HG03060 (cell line): ENCODE results near the gene CFAP68.
A peak's percentile ranks its signal among the peaks of the same experiment; 100 is the strongest.
"Not testable (repeated sequence)": the region's sequence is repeated elsewhere in the genome, so short reads cannot be mapped to it uniquely, and the experiment has no call there.

Experiments
- ATAC-seq: cut with Tn5 transposase; IDR thresholded peaks from one replicate; pipeline ENCODE4 v1.9.1; 2021; ENCODE audit warnings: low read depth, moderate number of reproducible peaks; ENCODE audit not compliant: unreplicated experiment

CFAP68 gene

GRCh38 chr11:111870113-111870512, 9.2 kb upstream of the CFAP68 start:
- no peak for ATAC-seq

DNA sequence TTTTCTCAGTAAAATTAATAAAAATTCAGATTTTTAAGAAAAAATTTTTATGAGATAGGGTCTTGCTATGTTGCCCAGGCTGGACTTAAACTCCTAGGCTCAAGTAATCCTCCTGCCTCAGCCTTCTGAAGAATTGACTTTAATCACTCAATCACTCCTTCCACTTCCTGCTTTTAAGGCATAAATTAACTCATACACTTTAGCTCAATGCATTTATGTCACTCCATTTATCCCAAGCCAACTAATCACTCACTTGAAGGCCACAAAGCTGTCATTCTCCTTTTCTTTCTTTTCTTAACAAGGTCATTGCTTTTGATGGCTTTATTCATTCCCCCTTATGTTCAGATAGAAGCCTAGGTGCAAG, 8.8 kb upstream of the CFAP68 start:
- no peak for ATAC-seq

DNA sequence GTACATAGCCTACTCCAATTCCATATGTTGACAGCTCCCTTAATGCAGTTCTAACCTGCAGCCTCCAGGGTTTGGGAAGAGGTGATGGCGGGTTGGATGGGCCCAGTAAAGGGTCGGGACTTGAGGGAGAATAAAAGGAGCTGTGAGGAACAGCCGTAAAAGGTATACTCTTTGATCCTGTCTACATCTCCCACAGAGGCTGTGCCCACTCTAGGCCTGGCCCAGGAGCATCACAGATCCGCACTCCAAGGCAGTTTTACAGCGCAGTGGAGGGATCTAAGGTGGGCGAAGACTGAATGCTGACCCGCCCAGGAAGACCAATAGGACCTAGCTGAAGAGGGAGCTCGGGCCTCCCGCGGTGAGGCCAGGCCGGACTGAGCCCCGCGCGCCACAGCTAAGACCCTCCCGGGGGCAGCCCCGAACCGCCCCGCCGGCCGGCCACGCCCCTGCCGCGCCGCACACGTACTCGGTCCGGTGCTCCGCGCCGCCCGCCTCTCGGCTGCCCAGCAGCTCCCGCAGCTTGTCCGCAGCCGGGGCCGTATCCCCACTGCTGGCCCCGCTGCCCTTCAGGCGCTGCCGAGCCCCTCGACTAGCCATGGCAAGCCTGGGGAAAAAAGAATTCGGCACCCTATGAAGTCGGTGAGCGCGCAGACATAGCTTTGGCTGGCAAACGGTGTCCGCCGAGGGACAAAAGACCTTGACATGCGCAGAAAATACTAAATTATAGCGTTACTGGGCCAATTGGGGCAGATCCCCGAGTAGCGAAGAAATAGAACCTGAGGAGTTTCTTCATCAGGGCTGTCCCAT, 8.3 kb upstream of the CFAP68 start, which contains the start of gene ALG9:
Gene ALG9, minus strand, starts transcription at position 696 of the 807 bp plus-strand sequence. Its CDS starts 99 bp downstream, at position 597.
- peak; percentile 71 for ATAC-seq

- ATAC-seq, result no peak
Observed at GRCh38 chr11:111871693-111872161, 7.6 kb upstream of the CFAP68 start.

DNA sequence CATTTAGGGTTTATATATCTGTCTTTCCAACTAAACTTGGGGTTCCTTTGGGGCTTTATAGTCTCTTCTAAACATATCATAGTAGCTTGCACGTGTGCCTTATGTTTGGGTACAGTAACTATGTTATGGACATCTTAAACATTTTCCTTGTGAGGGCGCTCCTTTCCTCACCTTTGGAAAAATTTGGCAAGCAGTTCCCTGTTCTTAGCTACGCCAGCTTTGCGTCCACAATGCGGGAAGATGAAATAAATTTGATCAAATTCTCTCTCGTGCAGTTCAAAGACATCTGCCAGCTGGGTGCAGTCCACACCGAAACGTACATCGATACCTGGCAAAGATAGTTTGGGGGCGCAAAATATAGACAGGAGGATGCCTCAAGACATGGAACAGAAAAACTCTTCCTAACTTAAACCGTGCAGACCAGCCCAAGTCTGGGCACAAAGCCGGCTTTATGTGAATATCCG, 924 bp upstream of the CFAP68 start:
- peak; percentile 7 for ATAC-seq

- no peak for ATAC-seq
Observed at GRCh38 chr11:111879637-111879960, 258 bp downstream of the CFAP68 start.

GRCh38 chr11:111882202-111882601, 2.9 kb downstream of the CFAP68 start:
- no peak for ATAC-seq

- ATAC-seq, result not testable (repeated sequence)
Observed at GRCh38 chr11:111885053-111885452, 5.7 kb downstream of the CFAP68 start.

GRCh38 chr11:111886032-111886431, 6.7 kb downstream of the CFAP68 start:
- no peak for ATAC-seq

GRCh38 chr11:111886844-111887243, 7.5 kb downstream of the CFAP68 start:
- ATAC-seq, result no peak

DNA sequence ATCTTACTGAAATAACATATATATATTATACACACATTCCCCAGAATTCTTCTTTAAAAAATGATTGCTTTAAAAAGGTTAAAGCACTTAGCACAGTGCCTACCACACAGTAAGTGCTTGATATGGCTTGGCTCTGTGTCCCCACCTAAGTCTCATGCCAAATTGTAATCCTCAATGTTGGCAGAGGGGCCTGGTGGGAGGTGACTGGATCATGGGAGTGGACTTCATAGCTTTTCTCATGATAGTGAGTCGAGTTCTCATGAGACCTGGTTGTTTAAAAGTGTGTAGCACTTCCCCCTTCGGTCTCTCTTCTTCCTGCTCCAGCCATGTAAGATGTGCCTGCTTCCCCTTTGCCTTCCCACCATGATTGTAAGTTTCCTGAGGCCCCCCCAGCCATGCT, 26.1 kb downstream of the CFAP68 start:
- ATAC-seq, result no peak

GRCh38 chr11:111906680-111907079, 27.3 kb downstream of the CFAP68 start:
- ATAC-seq, result no peak

- ATAC-seq, result no peak
Observed at GRCh38 chr11:111908639-111909305, 29.4 kb downstream of the CFAP68 start.

DNA sequence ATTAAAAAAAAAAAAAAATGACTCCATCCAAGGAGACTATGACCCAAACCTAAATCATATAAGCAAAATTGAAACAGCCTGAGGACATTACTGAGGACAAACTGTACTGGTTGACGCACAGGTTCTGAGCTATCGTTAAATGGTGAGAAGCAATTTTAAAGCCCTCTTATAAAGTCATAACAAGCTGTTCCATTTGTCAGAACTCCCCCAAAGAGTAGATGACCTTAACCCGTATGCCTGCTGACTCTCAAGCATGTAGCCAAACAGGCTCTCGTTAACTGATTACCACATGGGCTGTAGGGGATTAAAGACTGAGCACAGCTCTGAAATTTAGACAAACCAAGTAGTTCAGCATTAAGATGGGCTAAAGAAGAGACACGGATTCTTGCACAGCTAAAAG, 30.0 kb downstream of the CFAP68 start:
- no peak for ATAC-seq

DNA sequence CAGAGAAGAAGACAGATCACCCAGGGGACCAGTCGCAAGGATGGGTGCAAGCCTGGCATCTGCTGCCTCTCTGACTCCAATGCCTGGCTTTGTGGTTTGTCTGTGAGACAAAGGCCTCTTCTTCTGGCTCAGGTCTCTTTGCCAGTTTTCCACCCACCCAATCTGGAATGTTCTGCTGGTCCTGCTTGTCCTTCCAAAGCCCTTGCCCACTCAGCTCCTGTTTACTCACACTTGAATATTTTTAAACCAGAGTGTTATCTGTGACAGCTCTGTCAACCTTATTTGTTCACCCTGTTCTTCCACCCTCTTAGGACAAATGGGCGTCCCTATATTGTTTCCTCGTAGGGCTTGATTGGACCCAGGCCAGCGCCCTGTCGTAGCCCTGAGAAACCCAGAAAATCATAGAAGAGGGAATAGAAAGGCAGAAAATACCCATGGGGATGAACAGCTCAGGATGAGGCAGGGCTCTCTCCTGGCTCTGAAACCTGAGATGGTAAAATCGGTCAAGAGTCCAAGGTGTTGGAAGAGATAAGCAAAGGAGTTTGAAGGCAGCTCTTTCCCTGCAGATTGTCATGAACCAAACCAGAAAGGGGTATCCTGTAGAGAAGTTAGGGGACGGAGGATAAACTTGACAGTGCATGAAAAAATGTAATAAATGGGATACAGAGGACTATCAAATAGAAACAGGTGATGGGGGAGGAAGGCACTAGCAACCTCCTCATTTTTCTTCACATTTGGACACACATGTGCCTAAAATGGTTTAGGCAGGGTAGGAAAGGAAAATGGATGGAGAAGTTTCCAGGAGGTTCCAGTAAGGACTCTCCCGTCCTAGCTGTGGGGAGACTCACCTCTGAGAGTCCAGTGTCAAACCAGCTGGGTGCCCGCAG, 31.6 kb downstream of the CFAP68 start:
- ATAC-seq, result no peak

GRCh38 chr11:111911563-111912401, 32.4 kb downstream of the CFAP68 start, which contains the start of gene CRYAB:
Gene CRYAB, minus strand, starts transcription at chr11:111911770. Its CDS starts 46 bp downstream, at chr11:111911724.
- ATAC-seq, result no peak

- ATAC-seq, result no peak
Observed at GRCh38 chr11:111912535-111912934, 33.2 kb downstream of the CFAP68 start, which contains the start of gene HSPB2. Gene HSPB2, plus strand, starts transcription at chr11:111912734. Its CDS starts 96 bp downstream, at chr11:111912830.

GRCh38 chr11:111913031-111913861, 33.9 kb downstream of the CFAP68 start:
- ATAC-seq, result no peak

- no peak for ATAC-seq
Observed at GRCh38 chr11:111913997-111914396, 34.7 kb downstream of the CFAP68 start.
